H9 (cell line): ENCODE results near the gene FBLL1. TPM values are rescaled to one million over a fixed set of nuclear protein-coding genes. Genes with fewer than 3 reads are reported as not detected.

Source experiments
- DNase-seq: peaks from one replicate; pipeline ENCODE4 v3.0.0-alpha.2; 2017
- H2AFZ ChIP-seq: one replicate; pipeline ENCODE4 v1.6.1; 2013; ENCODE audit warnings: mild to moderate bottlenecking, low read length, control low read depth, moderate library complexity
- H2AK5ac ChIP-seq: 2 replicates; pipeline ENCODE4 v1.6.1; 2013; ENCODE audit warnings: low read length, control low read depth, mixed read lengths; ENCODE audit not compliant: insufficient read length
- H2BK120ac ChIP-seq: one replicate; pipeline ENCODE4 v1.6.1; 2013; ENCODE audit warnings: low read depth, mild to moderate bottlenecking, low read length, control low read depth, inconsistent platforms; ENCODE audit not compliant: poor library complexity, severe bottlenecking
- H2BK12ac ChIP-seq: 2 replicates; pipeline ENCODE4 v1.6.1; 2013; ENCODE audit warnings: low read length, control low read depth, mixed read lengths, low read depth; ENCODE audit not compliant: insufficient read length
- H2BK15ac ChIP-seq: 2 replicates; pipeline ENCODE4 v1.6.1; 2013; ENCODE audit warnings: low read depth, low read length, control low read depth
- H2BK20ac ChIP-seq: one replicate; pipeline ENCODE4 v1.6.1; 2013; ENCODE audit warnings: low read depth, mild to moderate bottlenecking, low read length, control low read depth, inconsistent platforms; ENCODE audit not compliant: poor library complexity, severe bottlenecking
- H2BK5ac ChIP-seq: 2 replicates; pipeline ENCODE4 v1.6.1; 2013; ENCODE audit warnings: low read length, control low read depth, mixed read lengths; ENCODE audit not compliant: insufficient read length
- H3K14ac ChIP-seq: 2 replicates; pipeline ENCODE4 v1.6.1; 2013; ENCODE audit warnings: low read length, control low read depth; ENCODE audit not compliant: insufficient read depth
- H3K18ac ChIP-seq: 2 replicates; pipeline ENCODE4 v1.6.1; 2013; ENCODE audit warnings: low read depth, mild to moderate bottlenecking, mixed read lengths, low read length, control low read depth; ENCODE audit not compliant: insufficient read length
- H3K23ac ChIP-seq: 2 replicates; pipeline ENCODE4 v1.6.1; 2013; ENCODE audit warnings: low read length, control low read depth, mixed read lengths, low read depth; ENCODE audit not compliant: insufficient read length
- H3K23me2 ChIP-seq: 2 replicates; pipeline ENCODE4 v1.6.1; 2013; ENCODE audit warnings: low read depth, mild to moderate bottlenecking, mixed read lengths, low read length, control low read depth; ENCODE audit not compliant: insufficient read length, poor library complexity, severe bottlenecking
- H3K27ac ChIP-seq: 2 replicates; pipeline ENCODE4 v1.5.1; 2013; ENCODE audit warnings: low read length, control low read depth, mixed read lengths, low read depth; ENCODE audit not compliant: insufficient read length
- H3K27me3 ChIP-seq: 2 replicates; pipeline ENCODE4 v1.6.1; 2013; ENCODE audit warnings: low read length, control low read depth, inconsistent platforms; ENCODE audit not compliant: insufficient read depth
- H3K4ac ChIP-seq: 2 replicates; pipeline ENCODE4 v1.6.1; 2013; ENCODE audit warnings: low read depth, mild to moderate bottlenecking, control low read depth, inconsistent platforms, low read length, moderate library complexity
- H3K4me1 ChIP-seq: 2 replicates; pipeline ENCODE4 v1.6.1; 2013; ENCODE audit warnings: low read length, control low read depth, inconsistent platforms; ENCODE audit not compliant: insufficient read depth
- H3K4me2 ChIP-seq: 2 replicates; pipeline ENCODE4 v1.6.1; 2013; ENCODE audit warnings: low read length, control low read depth, mixed read lengths; ENCODE audit not compliant: insufficient read length, insufficient read depth
- H3K56ac ChIP-seq: 2 replicates; pipeline ENCODE4 v1.6.1; 2013; ENCODE audit warnings: low read depth, mild to moderate bottlenecking, mixed read lengths, low read length, control low read depth; ENCODE audit not compliant: insufficient read length
- H3K79me1 ChIP-seq: 2 replicates; pipeline ENCODE4 v1.6.1; 2013; ENCODE audit warnings: low read depth, mild to moderate bottlenecking, moderate library complexity, low read length, control low read depth, inconsistent platforms; ENCODE audit not compliant: insufficient read depth, poor library complexity, severe bottlenecking
- H3K79me2 ChIP-seq: 2 replicates; pipeline ENCODE4 v1.6.1; 2013; ENCODE audit warnings: low read length, control low read depth, inconsistent platforms; ENCODE audit not compliant: insufficient read depth
- H3K9ac ChIP-seq: 2 replicates; pipeline ENCODE4 v1.6.1; 2013; ENCODE audit warnings: low read length, control low read depth, mixed read lengths; ENCODE audit not compliant: insufficient read length; ENCODE audit errors: extremely low read depth
- H3K9me3 ChIP-seq: one replicate; pipeline ENCODE4 v1.6.1; 2013; ENCODE audit warnings: low read depth, low read length, inconsistent platforms; ENCODE audit not compliant: control insufficient read depth
- H3T11ph ChIP-seq: one replicate; pipeline ENCODE4 v1.6.1; 2013; ENCODE audit warnings: mild to moderate bottlenecking, low read length, control low read depth, inconsistent platforms
- H4K20me1 ChIP-seq: one replicate; pipeline ENCODE4 v1.6.1; 2013; ENCODE audit not compliant: control insufficient read depth, insufficient read length, insufficient read depth
- H4K5ac ChIP-seq: 2 replicates; pipeline ENCODE4 v1.6.1; 2013; ENCODE audit warnings: low read depth, mild to moderate bottlenecking, mixed read lengths, low read length, control low read depth; ENCODE audit not compliant: insufficient read length
- H4K8ac ChIP-seq: replicated peaks from 2 replicates; pipeline ENCODE4 v1.6.1; 2013; ENCODE audit warnings: low read length, control low read depth, mixed read lengths, low read depth; ENCODE audit not compliant: insufficient read length
- H4K91ac ChIP-seq: 2 replicates; pipeline ENCODE4 v1.6.1; 2013; ENCODE audit warnings: low read depth, mild to moderate bottlenecking, moderate library complexity, mixed read lengths, low read length, control low read depth; ENCODE audit not compliant: insufficient read length
- H3K27ac Mint-ChIP-seq, 3 experiments: 2 replicates in 2 of 3; 3 replicates in 1 of 3; pipeline ENCODE4 v1.8.0; 2020 to 2021; ENCODE audit warnings: mixed read lengths in 3 of 3, mild to moderate bottlenecking in 1 of 3, moderate library complexity in 1 of 3
- H3K27me3 Mint-ChIP-seq: 2 replicates; pipeline ENCODE4 v1.8.0; 2021; ENCODE audit warnings: low read depth, mild to moderate bottlenecking, moderate library complexity, mixed read lengths
- H3K36me3 Mint-ChIP-seq, 3 experiments: 2 replicates in 2 of 3; 3 replicates in 1 of 3; pipeline ENCODE4 v1.8.0; 2020 to 2021; ENCODE audit warnings: low read depth in 3 of 3, mixed read lengths in 3 of 3; ENCODE audit not compliant: insufficient read depth in 1 of 3
- H3K4me1 Mint-ChIP-seq, 2 experiments: 2 replicates each; pipeline ENCODE4 v1.8.0; 2020; ENCODE audit warnings: mixed read lengths in 2 of 2
- H3K4me3 Mint-ChIP-seq, 2 experiments: 2 replicates in 1 of 2; 3 replicates in 1 of 2; pipeline ENCODE4 v1.8.0; 2020 to 2021; ENCODE audit warnings: mild to moderate bottlenecking in 2 of 2, mixed read lengths in 2 of 2, moderate library complexity in 1 of 2
- H3K9me3 Mint-ChIP-seq, 2 experiments: 2 replicates in 1 of 2; 3 replicates in 1 of 2; pipeline ENCODE4 v1.8.0; 2020; ENCODE audit warnings: mild to moderate bottlenecking in 2 of 2, mixed read lengths in 2 of 2, moderate library complexity in 1 of 2
- WGBS: extraction: QIAGEN DNeasy Blood & Tissue Kit; methylation state at CpG from one replicate; pipeline ENCODE4 v1.1.7; 2013; ENCODE audit warnings: missing lambda C conversion rate, low lambda C conversion rate, mixed read lengths; ENCODE audit not compliant: insufficient read length; ENCODE audit errors: extremely low coverage; 5-methylcytosine and 5-hydroxymethylcytosine counted together
- total RNA-seq: library from RNA; stranded (reverse); gene quantifications from 2 replicates; pipeline ENCODE4 v1.2.1, GENCODE V29; 2021
- TF ChIP-seq, protein P1 (sequence below): fragments of 200-600 bp; sonication (generic); conservative IDR thresholded peaks from 3 replicates; pipeline ENCODE4 v1.8.0; 2021; ENCODE audit warnings: antibody characterized with exemption, mild to moderate bottlenecking

Gene FBLL1
- total RNA-seq, 1 experiment from 2014 or later, result 3.6 TPM

GRCh38 chr5:168502563-168503237 is 26.4 kb upstream of the FBLL1 start:
- Histone ChIP-seq H3K18ac (no peak overlapping the region), H3K4ac (no peak overlapping the region), H2BK20ac (no peak overlapping the region), H3K4me1 (no peaks in the 10 kb centered on the region), H2BK5ac (no peak overlapping the region), H3K79me1 (peaks cover 3% of the 10 kb centered on the region), H3K79me2 (no peaks in the 10 kb centered on the region), H3K4me2 (no peak overlapping the region), H3K56ac (no peak overlapping the region), H3T11ph (no peak overlapping the region), H2BK12ac (no peak overlapping the region), H4K8ac (no peak overlapping the region), H2AFZ (no peak overlapping the region), H2AK5ac (no peak overlapping the region), H3K14ac (no peak overlapping the region), H3K23ac (no peak overlapping the region), H2BK15ac (no peak overlapping the region), H3K27ac (no peak overlapping the region), H4K5ac (no peak overlapping the region), H4K20me1 (no peaks in the 10 kb centered on the region), H3K9me3 (no peaks in the 10 kb centered on the region), H4K91ac (no peak overlapping the region), H3K9ac (no peak overlapping the region), H3K27me3 (no peaks in the 10 kb centered on the region), H2BK120ac (no peak overlapping the region), H3K23me2 (no peaks in the 10 kb centered on the region)
- no peaks in the 10 kb centered on the region for H3K4me1 Mint-ChIP-seq
- H3K27ac Mint-ChIP-seq, result no peak overlapping the region
- H3K4me3 Mint-ChIP-seq, result no peak overlapping the region
- no peak for DNase-seq
- TF ChIP-seq, protein P1, sequence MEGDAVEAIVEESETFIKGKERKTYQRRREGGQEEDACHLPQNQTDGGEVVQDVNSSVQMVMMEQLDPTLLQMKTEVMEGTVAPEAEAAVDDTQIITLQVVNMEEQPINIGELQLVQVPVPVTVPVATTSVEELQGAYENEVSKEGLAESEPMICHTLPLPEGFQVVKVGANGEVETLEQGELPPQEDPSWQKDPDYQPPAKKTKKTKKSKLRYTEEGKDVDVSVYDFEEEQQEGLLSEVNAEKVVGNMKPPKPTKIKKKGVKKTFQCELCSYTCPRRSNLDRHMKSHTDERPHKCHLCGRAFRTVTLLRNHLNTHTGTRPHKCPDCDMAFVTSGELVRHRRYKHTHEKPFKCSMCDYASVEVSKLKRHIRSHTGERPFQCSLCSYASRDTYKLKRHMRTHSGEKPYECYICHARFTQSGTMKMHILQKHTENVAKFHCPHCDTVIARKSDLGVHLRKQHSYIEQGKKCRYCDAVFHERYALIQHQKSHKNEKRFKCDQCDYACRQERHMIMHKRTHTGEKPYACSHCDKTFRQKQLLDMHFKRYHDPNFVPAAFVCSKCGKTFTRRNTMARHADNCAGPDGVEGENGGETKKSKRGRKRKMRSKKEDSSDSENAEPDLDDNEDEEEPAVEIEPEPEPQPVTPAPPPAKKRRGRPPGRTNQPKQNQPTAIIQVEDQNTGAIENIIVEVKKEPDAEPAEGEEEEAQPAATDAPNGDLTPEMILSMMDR, result no peak
- no peaks in the 10 kb centered on the region for H3K27me3 Mint-ChIP-seq
- H3K9me3 Mint-ChIP-seq, result no peaks in the 10 kb centered on the region
- WGBS, result no CpG with 5 or more reads among the region's 7 CpGs
- peaks cover 19 to 63% (median 60%) of the 10 kb centered on the region in 3 experiments; a peak in 6 of 7 replicates for H3K36me3 Mint-ChIP-seq
